Measurements from ENCODE around the gene FSTL5.
"Not testable (repeated sequence)": the region's sequence is repeated elsewhere in the genome, so short reads cannot be mapped to it uniquely, and the experiment has no call there.

The FSTL5 gene

GRCh38 chr4:161792991-161793390 lies 370.8 kb downstream of the FSTL5 start:
- Mint-ChIP-seq H3K36me3 (no peaks in the 10 kb centered on the region), H3K9me3 (peaks cover 6% of the 10 kb centered on the region), H3K4me3 (no peak overlapping the region), H3K27ac (no peak overlapping the region), H3K4me1 (no peaks in the 10 kb centered on the region)
- DNase-seq (ENCODE audit: low spot score in 2 of 2) (no peak), ATAC-seq (no peak)

- Mint-ChIP-seq H3K9me3 (peaks cover 10% of the 10 kb centered on the region), H3K4me3 (no peak overlapping the region), H3K36me3 (no peaks in the 10 kb centered on the region), H3K27ac (no peak overlapping the region), H3K4me1 (no peaks in the 10 kb centered on the region)
- no peak for DNase-seq (ENCODE audit: low spot score in 2 of 2)
- no peak for ATAC-seq
These were observed 371.8 kb downstream of the FSTL5 start for GRCh38 chr4:161791796-161792556.

GRCh38 chr4:161767116-161767515 lies 396.7 kb downstream of the FSTL5 start:
- DNase-seq (ENCODE audit: low spot score in 2 of 2) (no peak), ATAC-seq (no peak)
- H3K36me3 Mint-ChIP-seq, result no peaks in the 10 kb centered on the region
- H3K4me3 Mint-ChIP-seq, result no peak overlapping the region
- H3K27ac Mint-ChIP-seq, result no peak overlapping the region
- peaks cover 10% of the 10 kb centered on the region for H3K9me3 Mint-ChIP-seq
- no peaks in the 10 kb centered on the region for H3K4me1 Mint-ChIP-seq

GRCh38 chr4:161762796-161763195 lies 401.0 kb downstream of the FSTL5 start:
- Mint-ChIP-seq H3K4me1 (no peaks in the 10 kb centered on the region), H3K36me3 (no peaks in the 10 kb centered on the region), H3K27ac (no peak overlapping the region), H3K4me3 (no peak overlapping the region), H3K9me3 (peaks cover 13% of the 10 kb centered on the region)
- no peak for ATAC-seq
- DNase-seq (ENCODE audit: low spot score in 2 of 2), result no peak

- ATAC-seq, result no peak
- H3K4me3 Mint-ChIP-seq, result no peak overlapping the region
- no peaks in the 10 kb centered on the region for H3K4me1 Mint-ChIP-seq
- peaks cover 7% of the 10 kb centered on the region for H3K9me3 Mint-ChIP-seq
- H3K36me3 Mint-ChIP-seq, result no peaks in the 10 kb centered on the region
- no peak overlapping the region for H3K27ac Mint-ChIP-seq
- no peak for DNase-seq (ENCODE audit: low spot score in 2 of 2)
These were observed 403.8 kb downstream of the FSTL5 start for GRCh38 chr4:161760008-161760407.

- not testable (repeated sequence) for H3K9me3 Mint-ChIP-seq; ATAC-seq; H3K4me3 Mint-ChIP-seq; H3K27ac Mint-ChIP-seq; H3K4me1 Mint-ChIP-seq; DNase-seq (ENCODE audit: low spot score in 2 of 2); H3K36me3 Mint-ChIP-seq
These were observed 405.4 kb downstream of the FSTL5 start for GRCh38 chr4:161758412-161758811.

GRCh38 chr4:161728929-161729328 lies 434.9 kb downstream of the FSTL5 start:
- DNase-seq (ENCODE audit: low spot score in 2 of 2) (no peak), ATAC-seq (no peak)
- no peaks in the 10 kb centered on the region for H3K36me3 Mint-ChIP-seq
- no peaks in the 10 kb centered on the region for H3K4me1 Mint-ChIP-seq
- H3K4me3 Mint-ChIP-seq, result no peak overlapping the region
- H3K27ac Mint-ChIP-seq, result no peak overlapping the region
- peaks cover 25% of the 10 kb centered on the region for H3K9me3 Mint-ChIP-seq

GRCh38 chr4:161721947-161722346 lies 441.9 kb downstream of the FSTL5 start:
- H3K9me3 Mint-ChIP-seq, result peaks cover 14% of the 10 kb centered on the region
- H3K4me3 Mint-ChIP-seq, result no peak overlapping the region
- DNase-seq (ENCODE audit: low spot score in 2 of 2), result no peak
- no peaks in the 10 kb centered on the region for H3K36me3 Mint-ChIP-seq
- no peak overlapping the region for H3K27ac Mint-ChIP-seq
- no peak for ATAC-seq
- no peaks in the 10 kb centered on the region for H3K4me1 Mint-ChIP-seq

DNA sequence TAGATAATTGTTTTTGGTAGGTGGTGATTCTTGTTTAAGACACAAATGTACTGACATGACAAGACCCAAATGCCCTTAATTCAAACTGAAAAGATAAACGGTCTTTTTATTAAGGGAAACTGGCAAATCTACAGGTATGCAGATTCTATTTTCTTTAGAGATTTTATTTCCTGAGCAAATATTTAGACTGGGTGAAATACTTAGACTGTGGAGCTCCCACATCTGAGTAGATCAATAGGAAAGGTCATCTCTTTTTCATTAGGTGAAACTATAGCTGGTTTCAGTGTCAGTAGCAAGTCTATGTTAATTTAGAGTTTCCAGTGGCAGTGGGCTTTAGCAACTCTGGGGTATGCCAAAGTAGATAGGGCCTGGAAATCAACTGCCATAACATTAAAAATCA lies 446.7 kb downstream of the FSTL5 start:
- Mint-ChIP-seq H3K4me1 (no peaks in the 10 kb centered on the region), H3K4me3 (no peak overlapping the region)

DNA sequence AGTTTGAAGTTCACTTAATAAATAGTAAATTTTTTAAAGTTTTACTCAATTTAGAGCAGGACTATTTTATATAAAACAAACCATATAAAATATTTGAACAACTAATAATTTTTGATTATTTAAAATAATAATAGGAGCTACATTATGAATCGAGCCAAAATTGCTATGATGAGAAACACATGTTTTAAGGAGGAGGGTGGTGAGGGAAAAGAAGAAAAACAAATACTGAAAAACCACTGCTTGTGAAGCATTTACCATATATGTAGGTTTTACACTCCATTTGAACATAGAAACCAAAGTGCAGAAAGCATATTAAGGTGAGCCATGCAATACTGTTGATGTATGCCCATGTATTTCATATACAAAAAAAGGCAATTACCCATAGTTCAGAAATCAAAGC lies 448.9 kb downstream of the FSTL5 start:
- H3K4me3 Mint-ChIP-seq, result no peak overlapping the region
- no peaks in the 10 kb centered on the region for H3K4me1 Mint-ChIP-seq
- H3K27ac Mint-ChIP-seq, result no peak overlapping the region
- no peaks in the 10 kb centered on the region for H3K36me3 Mint-ChIP-seq
- peaks cover 16% of the 10 kb centered on the region for H3K9me3 Mint-ChIP-seq
- DNase-seq (ENCODE audit: low spot score in 2 of 2), result no peak
- no peak for ATAC-seq

More for the DNA sequence above, 446.7 kb downstream of the FSTL5 start:
- Mint-ChIP-seq H3K9me3 (peaks cover 19% of the 10 kb centered on the region), H3K36me3 (no peaks in the 10 kb centered on the region), H3K27ac (no peak overlapping the region)
- DNase-seq (ENCODE audit: low spot score in 2 of 2) (no peak), ATAC-seq (no peak)

DNA sequence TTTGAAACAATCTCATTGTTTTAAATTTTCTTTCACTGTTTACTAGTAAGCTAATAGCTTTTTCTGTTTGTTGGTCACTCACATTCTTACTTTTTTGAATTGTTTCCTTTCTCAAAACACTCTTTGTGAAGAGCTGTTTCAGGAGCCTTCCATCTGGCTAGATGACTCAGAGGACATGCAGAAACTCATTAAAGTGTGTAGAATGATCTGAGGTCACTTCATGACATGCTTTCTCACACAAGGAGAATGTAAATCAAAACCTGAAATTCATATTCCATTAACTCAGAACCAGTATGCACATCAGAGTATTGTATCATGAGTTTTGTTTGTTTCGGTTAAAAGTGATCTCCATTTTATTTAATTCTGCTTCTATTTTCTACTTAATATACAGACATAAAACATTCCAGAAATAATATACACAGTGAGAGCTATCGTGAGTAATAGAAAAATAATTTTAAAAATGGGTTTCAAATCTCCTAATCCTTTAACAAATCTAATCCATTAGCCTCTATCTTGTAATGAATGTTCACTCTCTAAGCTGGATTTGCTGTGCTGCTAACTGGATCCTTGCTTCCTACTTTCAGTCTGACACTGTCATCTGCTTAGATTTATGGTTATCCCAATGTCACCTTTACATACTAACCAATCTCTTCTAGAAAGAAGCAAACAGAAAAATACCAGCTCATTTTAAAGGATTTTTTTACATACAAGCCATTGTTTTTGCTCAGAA lies 449.6 kb downstream of the FSTL5 start:
- Mint-ChIP-seq H3K4me1 (no peaks in the 10 kb centered on the region), H3K9me3 (peaks cover 12% of the 10 kb centered on the region)

DNA sequence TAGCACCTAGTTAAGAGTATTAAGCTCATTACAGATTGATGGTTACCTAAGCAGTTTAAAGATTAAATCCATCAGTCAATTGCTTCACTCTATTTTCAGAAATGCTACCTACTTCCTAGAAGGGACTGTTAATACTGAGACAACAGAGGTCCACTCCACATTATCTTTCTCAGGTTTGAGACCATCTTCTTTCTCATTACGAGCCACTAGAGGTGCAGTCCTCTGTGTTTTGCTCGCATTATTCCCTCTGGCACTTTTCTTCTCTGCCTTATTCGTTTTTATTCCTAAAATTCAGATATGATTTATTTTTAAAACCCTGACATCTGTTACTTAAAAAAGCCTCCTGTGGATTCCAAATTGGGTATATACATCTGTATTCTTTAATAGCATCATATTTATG lies 459.1 kb downstream of the FSTL5 start:
- Mint-ChIP-seq H3K4me3 (no peak overlapping the region), H3K27ac (no peak overlapping the region), H3K4me1 (no peaks in the 10 kb centered on the region), H3K9me3 (peaks cover 15% of the 10 kb centered on the region), H3K36me3 (no peaks in the 10 kb centered on the region)
- no peak for ATAC-seq
- DNase-seq (ENCODE audit: low spot score in 2 of 2), result no peak

More for the DNA sequence above, 449.6 kb downstream of the FSTL5 start:
- Mint-ChIP-seq H3K36me3 (no peaks in the 10 kb centered on the region), H3K4me3 (no peak overlapping the region), H3K27ac (no peak overlapping the region)
- no peak for ATAC-seq
- no peak for DNase-seq (ENCODE audit: low spot score in 2 of 2)

DNA sequence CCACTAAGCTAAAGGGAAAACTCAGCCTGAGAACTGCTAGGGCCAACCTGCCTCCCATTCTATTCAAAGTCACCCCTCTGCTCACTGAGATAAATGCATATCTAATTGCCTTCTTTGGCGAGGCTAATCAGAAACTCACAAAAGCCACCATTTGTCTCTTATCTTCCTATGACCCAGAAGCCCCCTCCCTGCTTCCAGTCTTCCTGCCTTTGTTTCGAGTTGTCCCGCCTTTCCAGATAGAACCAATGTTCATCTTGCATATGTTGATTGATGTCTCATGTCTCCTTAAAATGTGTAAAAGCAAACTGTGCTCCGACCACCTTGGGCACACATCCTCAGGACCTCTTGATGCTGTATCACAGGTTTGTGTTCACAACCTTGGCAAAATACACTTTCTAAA lies 459.8 kb downstream of the FSTL5 start:
- Mint-ChIP-seq H3K27ac (no peak overlapping the region), H3K9me3 (peaks cover 15% of the 10 kb centered on the region), H3K4me3 (no peak overlapping the region), H3K4me1 (no peaks in the 10 kb centered on the region), H3K36me3 (no peaks in the 10 kb centered on the region)
- DNase-seq (ENCODE audit: low spot score in 2 of 2) (no peak), ATAC-seq (no peak)

DNA sequence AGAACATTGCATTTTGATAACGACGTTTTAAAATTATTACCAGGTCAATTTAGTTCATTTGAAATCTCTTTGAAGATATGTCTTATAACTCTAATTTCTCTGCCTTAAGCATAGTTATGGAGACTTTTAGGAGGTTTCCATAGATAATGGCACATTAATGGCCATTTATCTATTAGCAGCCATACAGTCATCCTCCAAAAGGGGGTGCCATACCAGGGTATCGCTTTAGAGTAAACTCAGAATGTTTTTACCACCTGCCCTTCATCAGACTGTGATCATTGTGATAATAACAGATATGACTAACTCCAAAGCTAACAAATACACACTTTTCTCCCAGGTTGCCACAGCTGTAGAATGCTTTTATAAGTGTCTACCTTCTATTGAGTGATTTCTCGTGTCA lies 461.5 kb downstream of the FSTL5 start:
- Mint-ChIP-seq H3K27ac (no peak overlapping the region), H3K4me3 (no peak overlapping the region), H3K36me3 (no peaks in the 10 kb centered on the region), H3K4me1 (no peaks in the 10 kb centered on the region), H3K9me3 (peaks cover 17% of the 10 kb centered on the region)
- no peak for ATAC-seq
- no peak for DNase-seq (ENCODE audit: low spot score in 2 of 2)

- H3K36me3 Mint-ChIP-seq, result no peaks in the 10 kb centered on the region
- no peaks in the 10 kb centered on the region for H3K4me1 Mint-ChIP-seq
- H3K27ac Mint-ChIP-seq, result no peak overlapping the region
- H3K4me3 Mint-ChIP-seq, result no peak overlapping the region
- ATAC-seq (no peak), DNase-seq (ENCODE audit: low spot score in 2 of 2) (no peak)
- peaks cover 19% of the 10 kb centered on the region for H3K9me3 Mint-ChIP-seq
These were observed 466.9 kb downstream of the FSTL5 start for GRCh38 chr4:161696944-161697343.

DNA sequence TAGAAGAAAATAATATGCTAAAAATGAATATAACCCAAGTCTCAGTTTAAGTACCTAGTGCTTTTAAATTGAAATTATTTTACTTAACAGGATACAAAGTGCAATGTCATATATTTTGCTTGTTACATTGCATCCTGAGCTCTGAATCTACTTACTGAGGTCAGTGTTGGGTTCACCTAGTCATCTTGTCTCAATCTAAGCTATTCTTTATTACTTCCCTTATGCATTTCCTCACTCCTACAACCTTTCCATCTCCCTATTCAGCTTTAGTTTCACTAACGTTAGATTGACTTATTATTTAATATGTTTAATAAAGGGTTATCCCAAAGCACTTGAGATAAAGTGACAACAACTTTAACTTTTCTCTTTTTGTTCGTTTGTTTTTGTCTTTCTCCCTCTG lies 483.7 kb downstream of the FSTL5 start:
- no peak for ATAC-seq
- no peaks in the 10 kb centered on the region for H3K36me3 Mint-ChIP-seq
- DNase-seq (ENCODE audit: low spot score in 2 of 2), result no peak
- no peaks in the 10 kb centered on the region for H3K4me1 Mint-ChIP-seq
- H3K4me3 Mint-ChIP-seq, result no peak overlapping the region
- peaks cover 11% of the 10 kb centered on the region for H3K9me3 Mint-ChIP-seq
- no peak overlapping the region for H3K27ac Mint-ChIP-seq

Data from stimulated activated effector memory CD8-positive, alpha-beta T cell treated with anti-CD3 and anti-CD28 coated beads, Interleukin-12 subunit alpha, Interleukin-12 subunit beta, amount 100 ng/mL, for 72 hours (primary cell).